Activated B cell treated with CpG ODN at 0.5 μM for 24 hours (primary cell): ENCODE measurements around the gene KMT5C. TPM values are rescaled to one million over a fixed set of nuclear protein-coding genes. Genes with fewer than 3 reads are reported as not detected.

Source experiments
- ATAC-seq: fragments of 200-7000 bp; cut with Tn5 transposase; one replicate; pipeline ENCODE4 v1.10.0; 2021; ENCODE audit warnings: low read depth, mild to moderate bottlenecking, moderate library complexity
- CTCF ChIA-PET: fragments of 350-600 bp; sonication (Branson Sonifier 250); formaldehyde crosslinking; loops from one replicate; lab custom pipeline; 2021; ENCODE audit warnings: antibody characterized with exemption; lab: Charles Lee
- POLR2A ChIA-PET: fragments of 350-600 bp; sonication (Branson Sonifier 250); formaldehyde crosslinking; loops from one replicate; lab custom pipeline; 2021; ENCODE audit warnings: antibody characterized with exemption; lab: Charles Lee
- DNase-seq: peaks from one replicate; pipeline ENCODE4 v3.0.0; 2022
- H3K27ac Mint-ChIP-seq: one replicate; pipeline ENCODE4 v1.8.0; 2020; ENCODE audit warnings: mixed read lengths
- H3K27me3 Mint-ChIP-seq: one replicate; pipeline ENCODE4 v1.8.0; 2021; ENCODE audit warnings: mixed read lengths
- H3K36me3 Mint-ChIP-seq: one replicate; pipeline ENCODE4 v1.8.0; 2021; ENCODE audit warnings: low read depth, mixed read lengths
- H3K4me1 Mint-ChIP-seq: one replicate; pipeline ENCODE4 v1.8.0; 2021; ENCODE audit warnings: mixed read lengths
- H3K4me3 Mint-ChIP-seq: one replicate; pipeline ENCODE4 v1.8.0; 2020; ENCODE audit warnings: mild to moderate bottlenecking, mixed read lengths
- H3K9me3 Mint-ChIP-seq: one replicate; pipeline ENCODE4 v1.8.0; 2020; ENCODE audit warnings: mixed read lengths
- CTCF ChIP-seq: fragments of 200-600 bp; IDR thresholded peaks from one replicate; pipeline ENCODE4 v1.8.0; 2022; ENCODE audit warnings: antibody characterized with exemption, mild to moderate bottlenecking
- intact Hi-C: fragments of 100-400 bp; cut with micrococcal nuclease; formaldehyde crosslinking; loops from one replicate; pipeline ENCODE4 v1.15.1; 2024
- total RNA-seq: library from RNA; stranded (reverse); gene quantifications from 2 replicates; pipeline ENCODE4 v1.2.3, GENCODE V29; 2022

The KMT5C gene
- total RNA-seq, 1 donor from 2014 or later, result 8.1 TPM

- intact Hi-C loops, result no loop called here
- H3K9me3 Mint-ChIP-seq, result no peaks in the 10 kb centered on the region
- peaks cover 43% of the 10 kb centered on the region for H3K4me1 Mint-ChIP-seq
- TF ChIP-seq CTCF, result no peak
- no peak overlapping the region for H3K27ac Mint-ChIP-seq
- DNase-seq, result no peak
- ChIA-PET CTCF (no interaction called here), POLR2A (interaction anchor here (0.6 to 11.3 kb wide), 2 partner anchors 11 to 56 kb away, joined by 3 to 215 read pairs; partner anchors contain the start of gene UBE2S)
- no peaks in the 10 kb centered on the region for H3K27me3 Mint-ChIP-seq
- H3K36me3 Mint-ChIP-seq, result peaks cover 66% of the 10 kb centered on the region
- ATAC-seq, result no peak
- H3K4me3 Mint-ChIP-seq, result no peak overlapping the region
These were observed 51.6 kb downstream of the KMT5C start for GRCh38 chr19:55391191-55391670.

DNA sequence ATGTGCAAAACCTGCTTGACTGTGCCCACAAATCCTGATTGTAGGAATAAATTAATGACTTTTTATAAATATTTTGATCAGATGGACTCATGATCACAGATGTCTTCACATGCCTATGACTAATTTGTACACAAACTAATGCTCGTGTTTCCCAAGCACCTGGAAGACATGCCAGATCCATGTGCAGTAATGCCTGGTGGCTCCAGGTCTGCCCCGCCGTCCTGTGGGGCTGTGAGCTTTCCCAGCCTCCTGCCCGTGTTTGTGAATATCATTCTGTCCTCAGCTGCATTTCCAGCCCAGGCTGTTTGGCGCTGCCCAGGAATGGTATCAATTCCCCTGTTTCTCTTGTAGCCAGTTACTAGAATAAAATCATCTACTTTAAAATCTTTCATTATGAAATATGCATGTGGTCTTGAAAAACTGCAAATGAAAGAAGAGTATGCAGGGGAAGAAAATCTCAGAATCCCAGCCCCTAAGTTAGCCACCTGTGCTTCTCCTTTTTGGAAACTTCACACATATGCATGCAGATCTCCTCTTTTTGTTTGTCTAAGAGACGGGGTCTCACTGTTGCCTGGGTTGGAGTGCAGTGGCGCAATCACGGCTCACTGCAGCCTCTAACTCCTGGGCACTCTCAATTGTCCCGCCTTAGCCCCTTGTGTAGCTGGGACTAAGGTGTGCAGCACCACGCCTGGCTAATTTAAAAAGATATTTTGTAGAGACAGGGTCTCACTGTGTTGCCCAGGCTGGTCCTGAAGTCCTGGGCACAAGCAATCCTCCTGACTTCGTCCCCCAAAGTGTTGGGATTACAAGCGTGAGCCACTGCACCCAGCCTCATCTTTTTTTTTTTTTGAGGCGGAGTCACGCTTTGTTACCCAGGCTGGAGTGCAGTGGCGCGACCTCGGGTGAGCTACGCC lies 52.3 kb downstream of the KMT5C start:
- H3K27me3 Mint-ChIP-seq, result no peaks in the 10 kb centered on the region
- no peak for ATAC-seq
- POLR2A ChIA-PET, result interaction anchor here (11.3 kb wide), 1 partner anchor 11 kb away, joined by 215 read pairs; the partner anchor contains the start of gene UBE2S
- no peak overlapping the region for H3K27ac Mint-ChIP-seq
- peaks cover 59% of the 10 kb centered on the region for H3K36me3 Mint-ChIP-seq
- intact Hi-C loops, result no loop called here
- no peak for TF ChIP-seq CTCF
- H3K4me3 Mint-ChIP-seq, result no peak overlapping the region
- H3K4me1 Mint-ChIP-seq, result peaks cover 36% of the 10 kb centered on the region
- no peaks in the 10 kb centered on the region for H3K9me3 Mint-ChIP-seq
- CTCF ChIA-PET, result no interaction called here
- no peak for DNase-seq

DNA sequence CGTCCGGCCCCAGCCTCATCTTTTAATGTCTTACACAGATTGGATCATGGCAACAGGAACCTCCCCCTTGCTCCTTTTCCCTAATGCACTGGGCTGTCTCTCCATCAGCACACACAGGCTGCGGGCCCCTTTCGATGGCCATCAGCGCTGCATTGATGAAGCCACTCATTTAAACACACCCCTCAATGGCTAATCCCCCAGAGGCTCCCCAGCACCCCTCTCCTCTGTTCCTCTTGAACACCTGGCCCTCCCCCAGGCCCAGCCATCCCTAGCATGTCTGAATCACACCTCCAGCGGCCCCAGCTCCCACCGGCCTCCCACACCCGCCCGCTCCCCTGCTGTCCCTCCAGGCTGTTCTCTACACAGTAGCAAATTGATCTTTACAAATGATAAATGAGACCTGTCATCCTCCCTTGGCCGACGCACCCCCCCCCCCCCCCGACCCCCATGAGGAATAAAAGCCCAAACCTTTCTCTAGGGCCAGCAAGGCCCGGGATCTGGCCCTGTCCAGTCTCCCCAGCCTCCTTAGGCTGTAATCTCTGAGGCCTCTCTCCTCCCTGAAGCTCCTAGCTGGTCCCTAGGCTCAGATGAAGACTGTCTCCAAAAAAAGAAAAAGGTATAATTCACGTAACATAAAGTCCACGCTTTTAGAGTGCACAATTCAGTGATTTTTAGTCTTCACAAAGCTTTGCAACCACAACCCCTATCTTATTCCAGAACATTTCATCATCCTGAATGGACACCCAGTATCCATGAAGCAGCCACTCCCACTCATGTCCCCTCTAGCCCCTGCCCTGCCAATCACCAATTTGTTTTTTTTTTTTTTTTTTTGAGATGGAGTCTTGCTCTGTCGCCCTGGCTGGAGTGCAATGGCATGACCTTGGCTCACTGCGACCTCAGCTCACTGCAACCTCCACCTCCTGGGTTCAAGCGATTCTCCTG lies 53.4 kb downstream of the KMT5C start:
- no peaks in the 10 kb centered on the region for H3K9me3 Mint-ChIP-seq
- peaks cover 48% of the 10 kb centered on the region for H3K36me3 Mint-ChIP-seq
- no peak overlapping the region for H3K27ac Mint-ChIP-seq
- H3K4me3 Mint-ChIP-seq, result no peak overlapping the region
- no peak for DNase-seq
- ChIA-PET POLR2A (interaction anchor here (1.1 to 11.3 kb wide), 2 partner anchors 9 kb away, joined by 6 to 215 read pairs; partner anchors contain the start of genes TMEM238 and UBE2S), CTCF (no interaction called here)
- intact Hi-C loops, result no loop called here
- no peak for TF ChIP-seq CTCF
- ATAC-seq, result no peak
- H3K27me3 Mint-ChIP-seq, result no peaks in the 10 kb centered on the region
- H3K4me1 Mint-ChIP-seq, result peaks cover 25% of the 10 kb centered on the region

Other genes starting within 250 kb of the KMT5C start
- 115 and 139 TPM in 2 replicates for gene PPP1R12C, start 222.2 kb upstream of the KMT5C start, total RNA-seq
- not detected in 2 replicates for gene TNNT1, start 190.7 kb upstream of the KMT5C start, total RNA-seq
- gene TNNI3, start 182.1 kb upstream of the KMT5C start, total RNA-seq, result not detected in 2 replicates
- gene DNAAF3, start 173.3 kb upstream of the KMT5C start, total RNA-seq, result not detected in 2 replicates
- gene SYT5, start 159.6 kb upstream of the KMT5C start, total RNA-seq, result not detected in 2 replicates
- not detected in 2 replicates for gene PTPRH, start 130.4 kb upstream of the KMT5C start, total RNA-seq
- 12.6 and 14.8 TPM in 2 replicates for gene TMEM86B, start 111.1 kb upstream of the KMT5C start, total RNA-seq
- 203 and 220 TPM in 2 replicates for gene PPP6R1, start 80.9 kb upstream of the KMT5C start, total RNA-seq
- gene HSPBP1, start 59.8 kb upstream of the KMT5C start, total RNA-seq, result 32.2 and 32.9 TPM in 2 replicates
- 1.3 and 2.7 TPM in 2 replicates for gene BRSK1, start 55.9 kb upstream of the KMT5C start, total RNA-seq
- gene TMEM150B, start 14.5 kb upstream of the KMT5C start, total RNA-seq, result not detected in 2 replicates
- gene COX6B2, start 14.8 kb downstream of the KMT5C start, total RNA-seq, result not detected in 2 replicates
- not detected in 2 replicates for gene GARIN5B, start 23.4 kb downstream of the KMT5C start, total RNA-seq
- not detected in 2 replicates for gene IL11, start 30.6 kb downstream of the KMT5C start, total RNA-seq
- gene TMEM190, start 37.0 kb downstream of the KMT5C start, total RNA-seq, result not detected in 2 replicates
- gene TMEM238, start 44.4 kb downstream of the KMT5C start, total RNA-seq, result 3.8 and 4.9 TPM in 2 replicates
- gene RPL28, start 46.1 kb downstream of the KMT5C start, total RNA-seq, result 3,790 and 4,042 TPM in 2 replicates
- gene UBE2S, start 67.9 kb downstream of the KMT5C start, total RNA-seq, result 29.6 and 34.6 TPM in 2 replicates
- not detected in 2 replicates for gene SHISA7, start 103.4 kb downstream of the KMT5C start, total RNA-seq
- 28.7 and 29.0 TPM in 2 replicates for gene ISOC2, start 121.8 kb downstream of the KMT5C start, total RNA-seq
- not detected in 2 replicates for gene C19orf85, start 124.9 kb downstream of the KMT5C start, total RNA-seq
- gene ZNF628, start 136.7 kb downstream of the KMT5C start, total RNA-seq, result 10.4 and 12.7 TPM in 2 replicates
- gene NAT14, start 145.3 kb downstream of the KMT5C start, total RNA-seq, result 10.9 and 13.8 TPM in 2 replicates
- gene SSC5D, start 148.6 kb downstream of the KMT5C start, total RNA-seq, result 0.17 and 0.20 TPM in 2 replicates
- gene SBK2, start 197.3 kb downstream of the KMT5C start, total RNA-seq, result not detected in 2 replicates
- gene SBK3, start 205.7 kb downstream of the KMT5C start, total RNA-seq, result not detected in 2 replicates
- 10.3 and 10.9 TPM in 2 replicates for gene ZNF579, start 241.0 kb downstream of the KMT5C start, total RNA-seq